ENCODE measurements around the gene SORCS2. TPM values are rescaled to one million over a fixed set of nuclear protein-coding genes. Genes with fewer than 3 reads are reported as not detected.

SORCS2 gene
- polyA plus RNA-seq, 1 of the 3 experiments (the other 2 are of a cell fraction): 1.6 TPM

DNA sequence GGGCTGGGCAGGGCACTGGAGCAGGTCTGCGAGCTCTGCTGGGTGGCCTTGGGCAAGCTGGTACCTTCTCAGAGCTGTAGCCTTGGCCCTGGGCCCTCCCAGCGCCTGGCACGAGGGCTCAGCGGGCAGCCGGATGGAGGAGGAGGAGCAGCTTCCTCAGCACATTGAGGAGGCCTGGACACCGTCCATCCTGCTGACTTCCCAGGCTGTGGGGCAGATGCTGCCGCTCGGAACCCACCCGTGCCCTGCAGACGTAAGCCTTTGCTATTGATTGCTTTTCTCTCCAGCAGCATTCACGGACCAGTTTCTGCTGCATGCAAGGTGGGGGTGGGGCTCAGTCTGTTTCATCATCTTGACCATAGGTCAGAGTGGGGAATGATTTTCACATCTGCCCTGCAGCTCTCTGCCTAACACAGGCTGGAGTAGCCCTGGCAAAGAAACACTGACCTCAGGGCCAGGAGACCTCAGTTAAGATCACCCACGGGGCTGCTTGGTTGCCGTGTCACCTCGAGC is 323.1 kb downstream of the SORCS2 start:
- no peak overlapping the region for H3K27ac ChIP-seq (ENCODE audit: low read depth in 2 of 2, low read length in 1 of 2)
- H2AFZ ChIP-seq (ENCODE audit: low read depth): no peak overlapping the region
- peaks cover 16% of the 10 kb centered on the region; the same call in 1 of the 2 replicates for H3K27me3 ChIP-seq (ENCODE audit: insufficient read depth)
- H3F3A ChIP-seq (replicated peaks; ENCODE audit: insufficient read depth): no peaks in the 10 kb centered on the region
- ChIA-PET CTCF (no interaction called here), POLR2A (no interaction called here)
- no peaks in the 10 kb centered on the region for H4K20me1 ChIP-seq (ENCODE audit: insufficient read depth)
- no peak overlapping the region for H3K4me3 ChIP-seq (ENCODE audit: low read depth in 2 of 2, low read length in 1 of 2)
- H3K9me2 ChIP-seq: no peaks in the 10 kb centered on the region
- no peak overlapping the region for H3K4me2 ChIP-seq
- 97% methylated on average over 5 of the region's 14 CpGs for WGBS (ENCODE audit: low lambda C conversion rate)
- H3K9ac ChIP-seq: no peak overlapping the region
- no peaks in the 10 kb centered on the region for H3K9me3 ChIP-seq
- H3K79me2 ChIP-seq (ENCODE audit: insufficient read depth): no peaks in the 10 kb centered on the region
- no peaks in the 10 kb centered on the region for H3K36me3 ChIP-seq (replicated peaks in 1 of 2; ENCODE audit: control insufficient read depth in 1 of 2, insufficient read depth in 2 of 2, low read length in 1 of 2)
- no peak for DNase-seq
- TF ChIP-seq NFIC (IDR thresholded peaks at IDR 0.05; ENCODE audit: borderline replicate concordance): no peak
- no peak for TF ChIP-seq JUND (IDR thresholded peaks at IDR 0.05)
- no peak for TF ChIP-seq EP300 (IDR thresholded peaks at IDR 0.05; ENCODE audit: borderline replicate concordance in 1 of 2, low read depth in 1 of 2, low read length in 1 of 2)
- TF ChIP-seq GATA2 (CRISPR knock-in tag; IDR thresholded peaks at IDR 0.05): no peak
- TF ChIP-seq, protein P1, sequence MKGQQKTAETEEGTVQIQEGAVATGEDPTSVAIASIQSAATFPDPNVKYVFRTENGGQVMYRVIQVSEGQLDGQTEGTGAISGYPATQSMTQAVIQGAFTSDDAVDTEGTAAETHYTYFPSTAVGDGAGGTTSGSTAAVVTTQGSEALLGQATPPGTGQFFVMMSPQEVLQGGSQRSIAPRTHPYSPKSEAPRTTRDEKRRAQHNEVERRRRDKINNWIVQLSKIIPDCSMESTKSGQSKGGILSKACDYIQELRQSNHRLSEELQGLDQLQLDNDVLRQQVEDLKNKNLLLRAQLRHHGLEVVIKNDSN (IDR thresholded peaks at IDR 0.05; ENCODE audit: borderline replicate concordance, low read depth): no peak
- no peak for TF ChIP-seq TCF12 (IDR thresholded peaks at IDR 0.05)
- no peak for TF ChIP-seq GABPA (IDR thresholded peaks at IDR 0.05; ENCODE audit: low read depth)
- TF ChIP-seq FOSL2 (IDR thresholded peaks at IDR 0.05; ENCODE audit: borderline replicate concordance, low read depth): no peak
- TF ChIP-seq, protein P2, sequence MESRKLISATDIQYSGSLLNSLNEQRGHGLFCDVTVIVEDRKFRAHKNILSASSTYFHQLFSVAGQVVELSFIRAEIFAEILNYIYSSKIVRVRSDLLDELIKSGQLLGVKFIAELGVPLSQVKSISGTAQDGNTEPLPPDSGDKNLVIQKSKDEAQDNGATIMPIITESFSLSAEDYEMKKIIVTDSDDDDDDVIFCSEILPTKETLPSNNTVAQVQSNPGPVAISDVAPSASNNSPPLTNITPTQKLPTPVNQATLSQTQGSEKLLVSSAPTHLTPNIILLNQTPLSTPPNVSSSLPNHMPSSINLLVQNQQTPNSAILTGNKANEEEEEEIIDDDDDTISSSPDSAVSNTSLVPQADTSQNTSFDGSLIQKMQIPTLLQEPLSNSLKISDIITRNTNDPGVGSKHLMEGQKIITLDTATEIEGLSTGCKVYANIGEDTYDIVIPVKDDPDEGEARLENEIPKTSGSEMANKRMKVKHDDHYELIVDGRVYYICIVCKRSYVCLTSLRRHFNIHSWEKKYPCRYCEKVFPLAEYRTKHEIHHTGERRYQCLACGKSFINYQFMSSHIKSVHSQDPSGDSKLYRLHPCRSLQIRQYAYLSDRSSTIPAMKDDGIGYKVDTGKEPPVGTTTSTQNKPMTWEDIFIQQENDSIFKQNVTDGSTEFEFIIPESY (IDR thresholded peaks at IDR 0.05; ENCODE audit: borderline replicate concordance, low read depth): no peak
- no peak for TF ChIP-seq FOXM1 (IDR thresholded peaks at IDR 0.05; ENCODE audit: low read depth)
- peaks cover 0 to 65% of the 10 kb centered on the region in 2 experiments; a peak in 1 of 4 replicates for H3K4me1 ChIP-seq (ENCODE audit: control insufficient read depth in 1 of 2, insufficient read depth in 2 of 2, low read depth in 1 of 2, low read length in 1 of 2)

DNA sequence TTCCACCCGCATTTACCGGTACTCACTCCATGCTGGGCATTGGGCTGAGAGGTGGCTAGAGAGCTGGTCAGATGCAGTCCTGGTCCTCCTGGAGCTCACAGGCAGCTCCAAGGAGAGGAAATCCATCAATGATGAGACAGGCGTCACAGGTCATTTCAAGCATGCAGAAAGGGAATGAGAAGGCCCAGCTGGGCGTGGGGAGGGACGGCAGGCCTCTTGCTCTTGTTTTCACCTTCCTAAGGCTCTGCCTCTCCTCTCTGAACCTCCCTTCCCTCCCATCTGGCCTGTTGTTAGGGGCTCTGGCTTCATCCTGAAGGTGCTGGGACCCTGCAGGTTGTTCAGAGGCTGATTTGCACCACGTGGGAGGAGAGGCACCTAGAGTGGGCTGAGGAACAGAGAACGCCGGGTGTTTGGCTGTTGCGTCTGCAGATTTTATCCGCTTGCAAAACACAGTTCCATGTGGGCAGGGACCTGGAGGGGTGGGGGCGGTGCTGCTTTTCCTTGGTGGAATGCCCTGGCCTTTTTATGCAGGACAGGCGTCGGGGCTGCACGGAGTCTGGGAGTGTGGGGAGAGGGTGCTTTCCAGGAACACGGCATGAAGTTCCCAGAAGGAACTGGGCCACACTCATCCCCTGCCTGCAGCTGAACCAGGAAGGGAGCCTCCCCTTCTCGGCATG is 323.9 kb downstream of the SORCS2 start:
- peaks cover 0 to 63% of the 10 kb centered on the region in 2 experiments; a peak in 1 of 4 replicates for H3K4me1 ChIP-seq (ENCODE audit: control insufficient read depth in 1 of 2, insufficient read depth in 2 of 2, low read depth in 1 of 2, low read length in 1 of 2)
- H3K4me2 ChIP-seq: no peak overlapping the region
- no peak overlapping the region for H3K9ac ChIP-seq
- no peaks in the 10 kb centered on the region for H3F3A ChIP-seq (replicated peaks; ENCODE audit: insufficient read depth)
- WGBS (ENCODE audit: low lambda C conversion rate): 81% methylated on average over 14 of the region's 16 CpGs
- POLR2A ChIA-PET: no interaction called here
- H3K79me2 ChIP-seq (ENCODE audit: insufficient read depth): no peaks in the 10 kb centered on the region
- peaks cover 23% of the 10 kb centered on the region; the same call in 1 of the 2 replicates for H3K27me3 ChIP-seq (ENCODE audit: insufficient read depth)
- H2AFZ ChIP-seq (ENCODE audit: low read depth): no peak overlapping the region
- TF ChIP-seq, protein P1 (IDR thresholded peaks at IDR 0.05; ENCODE audit: borderline replicate concordance, low read depth): no peak
- TF ChIP-seq RCOR1 (IDR thresholded peaks at IDR 0.05; ENCODE audit: low read length): no peak
- TF ChIP-seq FOXM1 (IDR thresholded peaks at IDR 0.05; ENCODE audit: low read depth): no peak
- TF ChIP-seq ELF1 (IDR thresholded peaks at IDR 0.05): no peak
- TF ChIP-seq GATA2 (CRISPR knock-in tag; IDR thresholded peaks at IDR 0.05): no peak
- no peak for TF ChIP-seq FOSL2 (IDR thresholded peaks at IDR 0.05; ENCODE audit: borderline replicate concordance, low read depth)
- TF ChIP-seq FOXJ3 (CRISPR knock-in tag; IDR thresholded peaks at IDR 0.05): no peak
- TF ChIP-seq RXRA (IDR thresholded peaks at IDR 0.05; ENCODE audit: borderline replicate concordance, low read depth): no peak
- TF ChIP-seq MXI1 (IDR thresholded peaks at IDR 0.05; ENCODE audit: low read depth, low read length): no peak
- no peak for TF ChIP-seq SMC3 (IDR thresholded peaks at IDR 0.05; ENCODE audit: low read depth, low read length)
- TF ChIP-seq, protein P3, sequence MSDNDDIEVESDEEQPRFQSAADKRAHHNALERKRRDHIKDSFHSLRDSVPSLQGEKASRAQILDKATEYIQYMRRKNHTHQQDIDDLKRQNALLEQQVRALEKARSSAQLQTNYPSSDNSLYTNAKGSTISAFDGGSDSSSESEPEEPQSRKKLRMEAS (IDR thresholded peaks at IDR 0.05; ENCODE audit: low read depth): no peak
- TF ChIP-seq TEAD4 (IDR thresholded peaks at IDR 0.05; ENCODE audit: borderline replicate concordance, insufficient read depth): no peak
- no peak for TF ChIP-seq NRF1 (IDR thresholded peaks at IDR 0.05; ENCODE audit: low read depth, low read length)
- H3K4me3 ChIP-seq (ENCODE audit: low read depth in 2 of 2, low read length in 1 of 2): no peak overlapping the region
- CTCF ChIA-PET: interaction anchor here (1.1 kb wide), 1 partner anchor 324 kb away, joined by 3 read pairs; the partner anchor contains the start of gene SORCS2
- no peaks in the 10 kb centered on the region for H3K9me3 ChIP-seq
- no peaks in the 10 kb centered on the region for H3K9me2 ChIP-seq
- H4K20me1 ChIP-seq (ENCODE audit: insufficient read depth): no peaks in the 10 kb centered on the region
- DNase-seq: no peak
- no peak overlapping the region for H3K27ac ChIP-seq (ENCODE audit: low read depth in 2 of 2, low read length in 1 of 2)
- H3K36me3 ChIP-seq (replicated peaks in 1 of 2; ENCODE audit: control insufficient read depth in 1 of 2, insufficient read depth in 2 of 2, low read length in 1 of 2): no peaks in the 10 kb centered on the region

All from SK-N-SH (cell line).